HG03457 (cell line): ENCODE data around the gene SLC2A14.
"Not testable (repeated sequence)": the region's sequence is repeated elsewhere in the genome, so short reads cannot be mapped to it uniquely, and the experiment has no call there.

Source experiments
- ATAC-seq: cut with Tn5 transposase; IDR thresholded peaks from one replicate; pipeline ENCODE4 v1.9.1; 2021; ENCODE audit warnings: moderate number of reproducible peaks; ENCODE audit not compliant: unreplicated experiment

The SLC2A14 gene

GRCh38 chr12:7872566-7873319 is at the start of gene SLC2A14:
Gene SLC2A14, minus strand, starts transcription at chr12:7872915. Its CDS starts 3,035 bp downstream, at chr12:7869880.
- ATAC-seq: no peak

- ATAC-seq: not testable (repeated sequence)
These were observed 48.5 kb upstream of the SLC2A14 start for GRCh38 chr12:7921181-7921580.

GRCh38 chr12:7918268-7918590 is 45.5 kb upstream of the SLC2A14 start:
- not testable (repeated sequence) for ATAC-seq

- ATAC-seq: no peak
These were observed 44.9 kb upstream of the SLC2A14 start for GRCh38 chr12:7917392-7918267.

DNA sequence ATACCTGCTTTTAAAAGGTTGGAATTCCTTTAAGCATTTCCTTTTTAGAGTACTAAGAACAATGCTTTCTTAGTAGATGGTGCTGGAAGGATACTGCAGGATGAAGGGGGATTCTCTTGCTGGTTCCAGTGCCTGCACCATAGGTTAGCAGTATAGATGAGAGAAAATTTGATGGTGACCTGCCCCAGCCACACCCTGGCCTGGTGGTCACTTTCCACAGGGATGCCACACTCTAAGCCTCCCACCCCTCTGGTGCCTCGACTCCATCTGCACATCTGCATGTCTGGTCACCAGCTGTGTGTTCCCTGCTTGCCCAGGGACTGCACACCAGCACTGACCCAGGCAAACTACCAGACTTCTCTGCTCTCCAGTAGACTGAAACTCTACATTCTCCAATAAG is 44.2 kb upstream of the SLC2A14 start:
- ATAC-seq: no peak

GRCh38 chr12:7915661-7916403 is 43.1 kb upstream of the SLC2A14 start:
- ATAC-seq: no peak

GRCh38 chr12:7910106-7910505 is 37.4 kb upstream of the SLC2A14 start:
- ATAC-seq: not testable (repeated sequence)

GRCh38 chr12:7907009-7907408 is 34.3 kb upstream of the SLC2A14 start:
- ATAC-seq: no peak

DNA sequence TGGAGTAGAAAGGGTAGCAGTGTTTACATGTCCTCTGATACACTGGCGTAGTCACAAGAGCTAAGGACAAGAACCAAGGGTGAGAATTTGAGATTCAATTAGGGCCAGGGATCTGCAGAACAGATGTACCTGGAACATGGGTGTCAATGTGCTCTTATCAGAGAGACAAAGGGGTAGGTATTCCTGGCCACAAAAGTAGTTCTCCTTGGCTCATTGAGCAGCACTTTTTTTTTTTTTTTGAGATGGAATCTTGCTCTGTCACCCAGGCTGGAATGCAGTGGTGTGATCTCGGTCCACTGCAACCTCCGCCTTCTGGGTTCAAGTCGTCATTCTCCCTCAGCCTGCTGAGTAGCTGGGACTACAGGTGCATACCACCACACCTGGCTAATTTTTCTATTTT is 33.6 kb upstream of the SLC2A14 start:
- ATAC-seq: not testable (repeated sequence)

DNA sequence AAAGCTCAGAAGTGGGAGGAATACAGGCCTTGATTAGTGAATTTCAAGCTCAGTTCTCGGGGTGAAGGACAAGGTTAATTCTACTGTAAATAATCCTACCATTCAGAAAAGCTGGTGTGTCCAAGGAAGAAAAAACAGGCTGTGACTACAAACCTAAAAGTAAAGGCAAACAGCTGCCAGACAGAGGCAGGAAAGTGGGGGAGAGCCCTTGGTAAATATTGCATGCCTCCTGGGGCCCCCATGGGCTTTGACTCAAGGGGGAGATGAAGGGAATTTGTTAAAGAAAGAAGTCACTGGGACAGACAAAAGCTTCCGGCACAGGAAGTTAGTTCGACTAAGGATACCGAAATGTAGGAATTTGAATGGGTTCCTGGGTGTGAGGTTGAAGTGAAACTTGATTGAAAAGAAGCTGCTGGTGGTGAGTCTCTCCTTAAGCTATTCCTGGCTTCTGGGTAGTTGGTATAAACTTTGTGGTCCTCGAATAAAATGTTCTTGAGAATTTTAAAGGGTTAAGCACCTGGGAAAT is 32.9 kb upstream of the SLC2A14 start:
- ATAC-seq: not testable (repeated sequence)

- no peak for ATAC-seq
These were observed 32.4 kb upstream of the SLC2A14 start for GRCh38 chr12:7905071-7905470.

DNA sequence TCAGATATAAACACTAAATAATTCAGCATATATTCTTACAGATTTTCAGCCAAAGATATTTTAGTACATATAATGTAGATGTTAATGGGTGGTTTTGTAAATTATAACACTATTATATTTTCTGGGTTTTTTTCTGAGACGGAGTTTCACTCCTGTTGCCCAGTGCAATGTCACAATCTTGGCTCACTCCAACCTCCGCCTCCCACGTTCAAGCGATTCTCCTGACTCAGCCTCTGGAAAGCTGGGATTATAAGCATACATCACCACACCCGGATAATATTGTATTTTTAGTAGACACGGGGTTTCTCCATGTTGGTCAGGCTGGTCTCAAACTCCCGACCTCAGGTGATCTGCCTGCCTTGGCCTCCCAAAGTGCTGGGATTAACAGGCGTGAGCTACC is 29.7 kb upstream of the SLC2A14 start:
- ATAC-seq: not testable (repeated sequence)

- no peak for ATAC-seq
These were observed 27.0 kb upstream of the SLC2A14 start for GRCh38 chr12:7899755-7900154.

- not testable (repeated sequence) for ATAC-seq
These were observed 24.0 kb upstream of the SLC2A14 start for GRCh38 chr12:7896726-7897125.

- no peak for ATAC-seq
These were observed 19.7 kb upstream of the SLC2A14 start for GRCh38 chr12:7892186-7892980.

- no peak for ATAC-seq
These were observed 12.0 kb upstream of the SLC2A14 start for GRCh38 chr12:7884689-7885088.

DNA sequence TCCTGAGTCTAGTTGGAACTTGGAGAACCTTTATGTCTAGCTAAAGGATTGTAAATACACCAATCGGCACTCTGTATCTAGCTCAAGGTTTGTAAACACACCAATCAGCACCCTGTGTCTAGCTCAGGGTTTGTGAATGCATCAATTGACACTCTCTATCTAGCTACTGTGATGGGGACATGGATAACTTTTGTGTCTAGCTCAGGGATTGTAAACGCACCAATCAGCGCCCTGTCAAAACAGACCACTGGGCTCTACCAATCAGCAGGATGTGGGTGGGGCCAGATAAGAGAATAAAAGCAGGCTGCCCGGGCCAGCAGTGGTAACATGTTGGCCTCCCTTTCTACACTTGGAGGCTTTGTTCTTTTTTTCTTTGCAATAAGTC is 9.0 kb upstream of the SLC2A14 start:
- not testable (repeated sequence) for ATAC-seq

- not testable (repeated sequence) for ATAC-seq
These were observed 8.4 kb upstream of the SLC2A14 start for GRCh38 chr12:7880952-7881735.

DNA sequence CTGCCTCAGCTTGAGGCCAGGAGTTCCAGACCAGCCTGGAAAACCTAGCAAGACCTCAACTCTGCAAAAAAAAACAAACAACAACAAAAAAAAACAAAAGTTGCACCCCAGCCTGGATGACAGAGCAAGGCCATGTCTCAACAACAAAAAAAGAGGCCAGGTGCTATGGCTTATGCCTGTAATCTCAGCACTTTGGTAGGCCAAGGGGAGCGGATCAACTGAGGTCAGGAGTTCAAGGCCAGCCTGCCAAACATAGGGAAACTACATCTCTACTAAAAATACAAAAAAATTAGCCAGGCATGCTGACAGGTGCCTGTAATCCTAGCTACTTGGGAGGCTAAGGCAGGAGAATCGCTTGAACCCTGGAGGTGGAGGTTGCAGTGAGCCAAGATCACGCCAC is 6.5 kb upstream of the SLC2A14 start:
- ATAC-seq: no peak

DNA sequence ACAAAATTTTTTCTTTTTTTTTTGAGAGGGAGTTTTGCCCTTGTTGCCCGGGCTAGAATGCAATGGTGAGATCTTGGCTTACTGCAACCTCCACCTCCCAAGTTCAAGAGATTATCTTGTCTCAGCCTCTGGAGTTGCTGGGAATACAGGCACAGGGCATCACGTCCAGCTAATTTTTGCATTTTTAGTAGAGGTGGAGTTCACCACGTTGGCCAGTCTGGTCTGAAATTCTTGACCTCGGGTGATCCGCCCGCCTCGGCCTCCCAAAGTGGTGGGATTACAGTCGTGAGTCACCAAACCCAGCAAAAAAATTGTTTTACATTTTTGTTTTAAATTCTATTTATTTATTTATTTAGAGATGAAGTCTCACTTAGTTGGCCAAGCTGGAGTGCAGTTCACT is 4.7 kb upstream of the SLC2A14 start:
- no peak for ATAC-seq
